ENCODE measurements around the gene ZNG1F. TPM values are rescaled to one million over a fixed set of nuclear protein-coding genes. Genes with fewer than 3 reads are reported as not detected.
"Not testable (repeated sequence)": the region's sequence is repeated elsewhere in the genome, so short reads cannot be mapped to it uniquely, and the experiment has no call there.

Gene ZNG1F
- total RNA-seq = 3.3 TPM

GRCh38 chr9:41189217-41189616 lies at the start of gene ZNG1F:
Gene ZNG1F (minus strand): TSS chr9:41189317. CDS start chr9:41189258, 59 bp downstream.
- DNase-seq (ENCODE audit: low spot score in 2 of 2); H3K27ac ChIP-seq; H3K4me3 ChIP-seq; H3K36me3 ChIP-seq; H3K27me3 ChIP-seq; intact Hi-C loops (cut with DNase I); H3K4me1 ChIP-seq; H3K9me3 ChIP-seq: not testable (repeated sequence)

DNA sequence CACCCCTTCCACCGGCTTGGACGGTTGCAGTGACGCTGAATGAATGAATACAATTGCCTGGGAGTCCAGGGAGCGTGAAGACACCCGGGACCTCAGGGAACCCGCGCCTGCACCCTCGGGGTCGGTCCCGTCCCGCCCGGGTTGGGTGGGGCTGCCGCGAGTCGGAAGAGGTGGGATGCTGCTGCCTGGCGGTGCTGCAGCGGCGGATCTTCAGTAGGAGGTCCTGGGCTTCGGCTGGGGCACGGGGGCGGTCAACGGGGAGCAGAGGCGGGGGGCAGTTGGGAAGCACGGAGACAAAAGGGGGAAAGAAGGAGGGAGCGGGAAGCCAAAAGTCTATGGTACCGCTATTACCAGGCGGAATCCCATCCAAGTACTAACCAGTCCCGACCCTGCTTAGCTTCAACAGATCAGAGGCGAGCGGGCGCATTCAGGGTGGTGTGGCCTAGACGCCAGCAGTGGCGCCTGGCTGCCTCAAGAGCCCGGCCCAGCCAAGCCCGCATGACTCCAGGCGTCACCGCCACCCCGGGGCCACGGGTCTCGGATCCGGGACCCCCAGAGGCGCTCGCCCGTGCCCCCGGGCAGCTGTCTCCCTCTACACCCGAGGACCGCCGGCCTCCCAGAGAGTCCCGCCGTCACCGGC lies 48.1 kb upstream of the ZNG1F start:
- H3K4me1 ChIP-seq; H3K27me3 ChIP-seq; H3K36me3 ChIP-seq; H3K27ac ChIP-seq; H3K9me3 ChIP-seq; H3K4me3 ChIP-seq; intact Hi-C loops (cut with DNase I): not testable (repeated sequence)
- DNase-seq (ENCODE audit: low spot score in 2 of 2) = peak in 1 of 2 donors; percentile 61

DNA sequence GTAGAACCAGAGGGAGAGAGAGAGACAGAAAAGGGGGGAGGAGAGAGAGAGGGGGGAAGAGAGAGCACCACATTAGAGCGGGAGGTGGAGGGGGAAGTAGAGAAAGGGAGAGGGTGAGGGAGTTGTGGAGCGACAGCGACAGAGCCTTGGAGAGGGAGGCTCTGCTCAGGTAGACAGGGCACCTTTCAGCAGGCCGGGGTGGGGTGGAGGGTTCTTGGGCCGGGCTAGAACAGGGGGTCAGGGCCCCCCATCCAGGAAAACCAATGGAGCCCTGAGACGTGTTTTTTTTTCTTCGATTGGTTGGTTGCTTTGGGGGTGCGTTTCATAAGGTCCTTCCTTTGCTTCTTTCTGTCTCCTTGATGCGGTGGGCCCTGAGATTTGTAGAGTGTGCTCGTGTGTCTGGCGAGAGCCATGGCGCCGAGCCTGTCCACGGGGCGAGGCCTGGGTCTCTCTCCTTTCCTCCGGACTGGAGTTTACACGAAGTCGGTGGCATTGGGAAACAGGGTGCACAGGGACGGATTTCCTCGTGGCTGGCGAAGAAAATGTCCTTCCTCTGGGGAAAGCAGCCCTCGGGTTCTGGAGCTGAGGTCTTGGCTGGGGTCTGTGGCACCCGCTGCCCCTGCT lies 47.5 kb upstream of the ZNG1F start:
- H3K4me3 ChIP-seq; H3K36me3 ChIP-seq; H3K4me1 ChIP-seq; H3K9me3 ChIP-seq; DNase-seq (ENCODE audit: low spot score in 2 of 2); H3K27ac ChIP-seq; H3K27me3 ChIP-seq; intact Hi-C loops (cut with DNase I): not testable (repeated sequence)

DNA sequence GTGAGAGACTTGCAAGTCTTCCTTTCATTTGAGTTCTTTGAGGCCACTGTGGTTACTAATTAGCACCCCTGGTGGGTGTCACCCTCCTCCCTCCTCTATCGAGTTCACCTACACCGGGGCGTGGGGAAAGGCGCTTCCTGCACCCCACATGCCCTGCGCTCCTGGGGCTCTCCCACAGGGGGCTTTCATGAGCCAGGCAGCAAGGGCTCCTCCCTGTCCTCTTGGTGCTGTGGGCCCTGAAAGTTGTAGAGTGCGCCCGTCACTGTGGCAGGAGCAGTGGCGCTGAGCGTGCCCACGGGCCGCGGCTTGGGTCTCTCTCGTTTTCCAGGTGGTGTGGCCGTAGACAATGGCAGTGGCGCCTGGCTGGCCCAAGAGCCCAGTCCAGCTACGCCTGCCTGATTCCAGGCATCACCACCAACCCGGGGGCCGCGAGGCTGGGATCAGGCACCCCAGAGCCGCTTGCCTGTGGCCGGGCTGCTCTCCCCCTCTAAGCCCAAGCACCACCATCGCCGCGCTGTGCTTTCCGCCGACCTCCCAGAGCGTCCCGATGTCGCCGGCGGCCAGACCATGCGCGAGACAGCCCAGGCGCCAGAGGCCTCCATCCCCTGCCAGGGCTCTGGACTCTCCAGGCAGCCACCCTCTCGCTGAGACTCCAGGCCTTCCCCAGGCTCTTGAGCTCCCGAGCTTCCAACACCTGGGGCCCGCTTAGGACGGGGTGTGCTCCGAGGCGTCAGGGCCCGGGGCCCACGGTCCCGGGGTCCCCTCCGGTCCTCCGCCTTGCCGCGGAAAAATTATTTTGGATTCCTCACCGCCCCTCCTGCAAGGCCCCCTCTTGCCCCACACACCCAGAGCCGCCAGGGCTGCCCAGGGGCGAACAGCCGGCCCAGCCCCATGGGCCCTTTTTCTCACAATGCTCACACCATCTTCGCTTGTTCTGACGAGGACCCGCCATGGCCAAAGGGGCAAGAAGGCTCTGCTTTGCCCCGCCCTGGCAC lies 46.0 kb upstream of the ZNG1F start:
- H3K27me3 ChIP-seq; H3K4me3 ChIP-seq; intact Hi-C loops (cut with DNase I); H3K36me3 ChIP-seq; H3K4me1 ChIP-seq; H3K9me3 ChIP-seq; H3K27ac ChIP-seq: not testable (repeated sequence)
- peak; percentile 14 to 66 for DNase-seq (ENCODE audit: low spot score in 2 of 2)

DNA sequence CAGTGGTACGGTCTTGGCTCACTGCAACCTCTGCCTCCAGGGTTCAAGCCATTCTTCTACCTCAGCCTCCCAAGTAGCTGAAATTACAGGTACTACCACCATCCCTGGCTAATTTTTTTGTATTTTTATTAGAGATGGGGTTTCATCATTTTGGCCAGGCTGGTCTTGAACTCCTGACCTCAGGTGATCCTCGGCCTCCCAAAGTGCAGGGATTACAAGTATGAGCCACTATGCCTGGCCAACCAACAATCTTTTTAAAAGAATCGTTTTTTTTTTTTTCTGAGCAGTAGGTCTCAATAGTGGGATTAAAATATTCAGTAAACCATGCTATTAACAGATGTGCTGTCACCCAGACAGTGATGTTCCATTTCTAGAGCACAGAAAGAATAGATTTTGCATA lies 45.1 kb upstream of the ZNG1F start:
- H3K4me1 ChIP-seq; H3K27me3 ChIP-seq; H3K36me3 ChIP-seq; H3K4me3 ChIP-seq; intact Hi-C loops (cut with DNase I); H3K27ac ChIP-seq; H3K9me3 ChIP-seq; DNase-seq (ENCODE audit: low spot score in 2 of 2): not testable (repeated sequence)

GRCh38 chr9:41232326-41232725 lies 43.2 kb upstream of the ZNG1F start:
- H3K4me3 ChIP-seq; H3K4me1 ChIP-seq; intact Hi-C loops (cut with DNase I); H3K36me3 ChIP-seq; H3K27ac ChIP-seq; H3K9me3 ChIP-seq; H3K27me3 ChIP-seq: not testable (repeated sequence)
- peak; percentile 19 to 76 for DNase-seq (ENCODE audit: low spot score in 2 of 2)

GRCh38 chr9:41230418-41230817 lies 41.3 kb upstream of the ZNG1F start:
- H3K4me3 ChIP-seq; H3K27me3 ChIP-seq; intact Hi-C loops (cut with DNase I); H3K27ac ChIP-seq; H3K4me1 ChIP-seq; H3K9me3 ChIP-seq; H3K36me3 ChIP-seq: not testable (repeated sequence)
- DNase-seq (ENCODE audit: low spot score in 2 of 2) = peak in 1 of 2 donors; percentile 63

DNA sequence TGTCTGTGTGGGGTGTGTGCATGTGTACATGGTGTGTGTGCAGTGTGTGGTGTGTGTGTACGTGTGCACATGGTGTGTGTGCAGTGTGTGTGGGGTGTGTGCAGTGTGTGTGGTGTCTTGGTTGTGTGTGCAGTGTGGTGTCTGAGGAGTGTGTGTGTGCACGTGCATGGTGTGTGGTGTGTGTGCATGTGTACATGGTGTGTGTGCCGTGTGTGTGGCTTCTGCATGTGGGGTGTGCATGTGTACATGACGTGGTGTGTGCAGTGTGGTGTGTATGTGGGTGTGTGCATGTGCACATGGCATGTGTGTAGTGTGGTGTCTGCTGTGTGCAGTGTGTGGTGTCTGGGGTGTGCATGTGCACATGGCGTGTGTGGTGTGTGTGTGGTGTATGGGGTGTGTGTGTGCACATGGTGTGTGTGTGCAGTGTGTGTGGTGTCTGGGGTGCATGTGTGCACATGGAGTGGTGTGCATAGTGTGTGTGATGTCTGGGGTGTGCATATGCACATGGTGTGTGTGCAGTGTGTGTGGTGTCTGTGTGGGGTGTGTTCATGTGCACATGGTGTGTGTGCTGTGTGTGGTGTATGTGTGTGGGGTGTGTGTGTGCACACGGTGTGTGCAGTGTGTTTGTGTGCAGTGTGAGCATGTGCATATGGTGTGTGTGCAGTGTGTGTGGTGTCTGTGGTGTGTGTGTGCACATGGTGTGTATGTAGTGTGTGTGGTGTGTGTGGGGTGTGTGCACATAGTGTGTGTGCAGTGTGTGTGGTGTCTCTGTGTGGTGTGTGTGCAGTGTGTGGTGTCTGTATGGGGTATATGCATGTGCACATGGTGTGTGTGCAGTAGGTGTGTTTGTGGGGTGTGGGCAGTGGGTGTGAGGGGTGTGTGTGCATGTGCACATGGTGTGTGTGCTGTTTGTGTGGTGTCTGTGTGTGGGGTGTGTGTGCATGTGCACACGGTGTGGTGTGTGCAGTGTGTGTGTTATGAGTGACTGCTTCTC lies 40.6 kb upstream of the ZNG1F start:
- Histone ChIP-seq H3K36me3 (no peaks in the 10 kb centered on the region), H3K27ac (no peak overlapping the region), H3K9me3 (peaks cover 0 to 1% of the 10 kb centered on the region in 2 donors), H3K4me1 (no peaks in the 10 kb centered on the region), H3K27me3 (no peaks in the 10 kb centered on the region), H3K4me3 (no peak overlapping the region)
- peak in 1 of 2 donors; percentile 64 for DNase-seq (ENCODE audit: low spot score in 2 of 2)
- intact Hi-C loops (cut with DNase I) = no loop called here
- no peak for TF ChIP-seq CTCF (IDR thresholded peaks at IDR 0.05)

GRCh38 chr9:41219831-41220230 lies 30.7 kb upstream of the ZNG1F start:
- DNase-seq (ENCODE audit: low spot score in 2 of 2); H3K27ac ChIP-seq; H3K4me1 ChIP-seq; H3K4me3 ChIP-seq; H3K36me3 ChIP-seq; intact Hi-C loops (cut with DNase I); H3K27me3 ChIP-seq; H3K9me3 ChIP-seq: not testable (repeated sequence)

DNA sequence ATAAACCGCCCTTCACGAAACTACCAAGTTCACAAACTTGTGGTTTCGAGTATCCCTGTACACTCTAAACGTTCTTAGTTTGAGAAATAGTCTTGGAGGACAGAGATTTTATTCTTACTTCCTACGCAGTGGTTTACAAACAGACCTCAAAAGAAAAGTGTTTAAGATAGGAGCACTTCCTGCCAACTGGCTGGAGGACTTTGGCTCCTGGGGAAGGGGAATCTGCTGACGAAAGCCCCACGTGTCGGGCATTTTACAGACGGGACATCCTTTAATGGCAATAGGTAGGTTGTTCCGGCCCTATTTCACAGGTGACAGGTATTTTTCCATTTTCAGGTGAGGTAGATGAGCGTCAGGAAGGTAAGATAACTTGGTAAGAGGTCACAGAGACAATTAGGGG lies 678 bp downstream of the ZNG1F start:
- H3K36me3 ChIP-seq; DNase-seq (ENCODE audit: low spot score in 2 of 2); intact Hi-C loops (cut with DNase I); H3K27me3 ChIP-seq; H3K4me1 ChIP-seq; H3K27ac ChIP-seq; H3K4me3 ChIP-seq; H3K9me3 ChIP-seq: not testable (repeated sequence)

DNA sequence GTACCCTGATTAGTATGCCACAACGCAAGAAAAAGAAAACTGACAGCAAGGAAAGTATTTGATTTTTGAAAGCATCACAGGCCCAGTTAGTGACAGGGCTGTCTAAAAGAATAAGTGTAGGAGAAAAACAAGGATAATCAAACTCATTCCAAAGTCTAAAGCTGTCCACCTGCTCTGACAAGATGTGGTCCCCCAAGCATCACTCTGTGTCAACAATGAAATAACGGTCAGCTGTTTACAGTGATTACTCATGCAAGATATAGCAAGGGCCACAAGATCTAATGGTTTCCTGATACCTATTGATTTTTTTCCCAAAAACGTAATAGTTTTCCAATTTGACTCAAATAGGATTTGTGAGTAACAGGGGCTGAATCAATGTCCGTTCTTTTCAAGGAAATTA lies 14.1 kb downstream of the ZNG1F start:
- H3K9me3 ChIP-seq; H3K27ac ChIP-seq; intact Hi-C loops (cut with DNase I); H3K4me1 ChIP-seq; H3K4me3 ChIP-seq; H3K27me3 ChIP-seq; DNase-seq (ENCODE audit: low spot score in 2 of 2); H3K36me3 ChIP-seq: not testable (repeated sequence)

DNA sequence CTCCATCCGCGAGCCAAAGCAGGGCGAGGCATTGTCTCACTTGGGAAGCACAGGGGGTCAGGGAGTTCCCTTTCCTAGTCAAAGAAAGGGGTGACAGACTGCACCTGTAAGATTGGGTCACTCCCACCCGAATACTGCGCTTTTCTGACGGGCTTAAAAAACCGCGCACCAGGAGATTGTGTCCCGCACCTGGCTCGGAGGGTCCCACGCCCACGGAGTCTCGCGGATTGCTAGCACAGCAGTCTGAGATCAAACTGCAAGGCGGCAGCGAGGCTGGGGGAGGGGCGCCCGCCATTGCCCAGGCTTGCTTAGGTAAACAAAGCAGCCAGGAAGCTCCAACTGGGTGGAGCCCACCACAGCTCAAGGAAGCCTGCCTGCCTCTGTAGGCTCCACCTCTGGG lies 39.0 kb downstream of the ZNG1F start:
- H3K4me3 ChIP-seq; H3K27me3 ChIP-seq; H3K9me3 ChIP-seq; intact Hi-C loops (cut with DNase I); H3K4me1 ChIP-seq; H3K36me3 ChIP-seq; H3K27ac ChIP-seq: not testable (repeated sequence)
- peak in 1 of 2 donors; percentile 33 for DNase-seq (ENCODE audit: low spot score in 2 of 2)
